ENCODE measurements around the gene NAV1.

- TF ChIP-seq POLR2A (IDR thresholded peaks at IDR 0.05; ENCODE audit: low read length) (no peak), GATA1 (IDR thresholded peaks at IDR 0.05; ENCODE audit: low read depth, low read length) (no peak)
Measured at GRCh38 chr1:201570181-201570885, 31.4 kb downstream of the NAV1 start.
